Measurements from ENCODE around the gene LIN37. TPM values are rescaled to one million over a fixed set of nuclear protein-coding genes. Genes with fewer than 3 reads are reported as not detected.

LIN37 gene
- total RNA-seq, 2 donors from 2014 or later = 8.9 to 13.6 TPM

DNA sequence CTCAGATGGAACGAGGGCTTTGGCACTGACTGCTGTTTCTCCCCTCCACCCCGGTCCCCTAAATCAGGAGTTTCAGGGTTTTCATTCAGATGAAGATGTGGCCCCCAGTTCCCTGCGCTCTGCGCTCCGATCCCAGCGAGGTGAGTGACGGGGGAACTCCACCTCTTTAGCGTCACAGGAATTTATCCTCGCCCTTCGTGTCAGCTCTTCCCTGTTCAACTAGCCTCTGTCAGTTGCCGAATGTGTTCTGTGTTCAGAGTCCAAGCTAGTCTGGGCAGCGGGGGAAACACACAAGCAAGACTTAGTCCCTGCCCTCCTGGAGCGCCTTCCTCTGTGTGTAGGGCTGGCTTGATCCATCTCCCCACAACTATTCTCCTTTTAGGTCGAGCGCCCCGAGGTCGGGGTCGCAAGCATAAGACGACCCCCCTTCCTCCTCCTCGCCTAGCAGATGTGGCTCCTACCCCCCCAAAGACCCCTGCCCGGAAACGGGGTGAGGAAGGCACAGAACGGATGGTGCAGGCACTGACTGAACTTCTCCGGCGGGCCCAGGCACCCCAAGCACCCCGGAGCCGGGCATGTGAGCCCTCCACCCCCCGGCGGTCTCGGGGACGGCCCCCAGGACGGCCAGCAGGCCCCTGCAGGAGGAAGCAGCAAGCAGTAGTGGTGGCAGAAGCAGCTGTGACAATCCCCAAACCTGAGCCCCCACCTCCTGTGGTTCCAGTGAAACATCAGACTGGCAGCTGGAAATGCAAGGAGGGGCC lies 28.8 kb upstream of the LIN37 start:
- peaks cover 0 to 30% of the 10 kb centered on the region in 2 donors for H3K4me1 ChIP-seq
- no peak overlapping the region for H3K4me3 ChIP-seq
- H3K9me3 ChIP-seq = no peaks in the 10 kb centered on the region
- no peak for DNase-seq (ENCODE audit: low spot score)
- TF ChIP-seq, protein P1, sequence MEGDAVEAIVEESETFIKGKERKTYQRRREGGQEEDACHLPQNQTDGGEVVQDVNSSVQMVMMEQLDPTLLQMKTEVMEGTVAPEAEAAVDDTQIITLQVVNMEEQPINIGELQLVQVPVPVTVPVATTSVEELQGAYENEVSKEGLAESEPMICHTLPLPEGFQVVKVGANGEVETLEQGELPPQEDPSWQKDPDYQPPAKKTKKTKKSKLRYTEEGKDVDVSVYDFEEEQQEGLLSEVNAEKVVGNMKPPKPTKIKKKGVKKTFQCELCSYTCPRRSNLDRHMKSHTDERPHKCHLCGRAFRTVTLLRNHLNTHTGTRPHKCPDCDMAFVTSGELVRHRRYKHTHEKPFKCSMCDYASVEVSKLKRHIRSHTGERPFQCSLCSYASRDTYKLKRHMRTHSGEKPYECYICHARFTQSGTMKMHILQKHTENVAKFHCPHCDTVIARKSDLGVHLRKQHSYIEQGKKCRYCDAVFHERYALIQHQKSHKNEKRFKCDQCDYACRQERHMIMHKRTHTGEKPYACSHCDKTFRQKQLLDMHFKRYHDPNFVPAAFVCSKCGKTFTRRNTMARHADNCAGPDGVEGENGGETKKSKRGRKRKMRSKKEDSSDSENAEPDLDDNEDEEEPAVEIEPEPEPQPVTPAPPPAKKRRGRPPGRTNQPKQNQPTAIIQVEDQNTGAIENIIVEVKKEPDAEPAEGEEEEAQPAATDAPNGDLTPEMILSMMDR (IDR thresholded peaks at IDR 0.05) = no peak
- H3K27me3 ChIP-seq = no peaks in the 10 kb centered on the region
- peak overlapping the region in 1 of 2 donors; percentile 85 for H3K27ac ChIP-seq
- H3K36me3 ChIP-seq = peaks cover 45% of the 10 kb centered on the region

DNA sequence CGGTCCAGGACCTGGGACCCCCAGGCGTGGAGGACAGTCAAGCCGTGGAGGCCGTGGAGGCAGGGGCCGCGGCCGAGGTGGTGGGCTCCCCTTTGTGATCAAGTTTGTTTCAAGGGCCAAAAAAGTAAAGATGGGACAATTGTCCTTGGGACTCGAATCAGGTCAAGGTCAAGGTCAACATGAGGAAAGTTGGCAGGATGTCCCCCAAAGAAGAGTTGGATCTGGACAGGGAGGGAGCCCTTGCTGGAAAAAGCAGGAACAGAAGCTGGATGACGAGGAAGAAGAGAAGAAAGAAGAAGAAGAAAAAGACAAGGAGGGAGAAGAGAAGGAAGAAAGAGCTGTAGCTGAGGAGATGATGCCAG lies 28.2 kb upstream of the LIN37 start:
- H3K36me3 ChIP-seq = peaks cover 51% of the 10 kb centered on the region
- TF ChIP-seq, protein P1 (IDR thresholded peaks at IDR 0.05) = no peak
- H3K27me3 ChIP-seq = no peaks in the 10 kb centered on the region
- H3K27ac ChIP-seq = no peak overlapping the region
- peaks cover 0 to 30% of the 10 kb centered on the region in 2 donors for H3K4me1 ChIP-seq
- no peak for DNase-seq (ENCODE audit: low spot score)
- H3K9me3 ChIP-seq = no peaks in the 10 kb centered on the region
- H3K4me3 ChIP-seq = no peak overlapping the region

DNA sequence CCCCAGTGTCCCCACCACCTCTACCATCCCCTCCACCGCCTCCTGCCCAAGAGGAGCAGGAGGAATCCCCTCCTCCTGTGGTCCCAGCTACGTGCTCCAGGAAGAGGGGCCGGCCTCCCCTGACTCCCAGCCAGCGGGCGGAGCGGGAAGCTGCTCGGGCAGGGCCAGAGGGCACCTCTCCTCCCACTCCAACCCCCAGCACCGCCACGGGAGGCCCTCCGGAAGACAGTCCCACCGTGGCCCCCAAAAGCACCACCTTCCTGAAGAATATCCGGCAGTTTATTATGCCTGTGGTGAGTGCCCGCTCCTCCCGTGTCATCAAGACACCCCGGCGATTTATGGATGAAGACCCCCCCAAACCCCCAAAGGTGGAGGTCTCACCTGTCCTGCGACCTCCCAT lies 27.7 kb upstream of the LIN37 start:
- TF ChIP-seq, protein P1 (IDR thresholded peaks at IDR 0.05) = no peak
- Histone ChIP-seq H3K9me3 (no peaks in the 10 kb centered on the region), H3K27me3 (no peaks in the 10 kb centered on the region), H3K4me3 (no peak overlapping the region), H3K27ac (no peak overlapping the region), H3K4me1 (peaks cover 0 to 26% of the 10 kb centered on the region in 2 donors), H3K36me3 (peaks cover 56% of the 10 kb centered on the region)
- no peak for DNase-seq (ENCODE audit: low spot score)

DNA sequence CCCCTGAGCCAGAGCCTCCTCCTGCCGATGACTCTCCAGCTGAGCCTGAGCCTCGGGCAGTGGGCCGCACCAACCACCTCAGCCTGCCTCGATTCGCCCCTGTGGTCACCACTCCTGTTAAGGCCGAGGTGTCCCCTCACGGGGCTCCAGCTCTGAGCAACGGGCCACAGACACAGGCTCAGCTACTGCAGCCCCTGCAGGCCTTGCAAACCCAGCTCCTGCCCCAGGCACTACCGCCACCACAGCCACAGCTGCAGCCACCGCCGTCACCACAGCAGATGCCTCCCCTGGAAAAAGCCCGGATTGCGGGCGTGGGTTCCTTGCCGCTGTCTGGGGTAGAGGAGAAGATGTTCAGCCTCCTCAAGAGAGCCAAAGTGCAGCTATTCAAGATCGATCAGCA lies 27.0 kb upstream of the LIN37 start:
- Histone ChIP-seq H3K27ac (no peak overlapping the region), H3K27me3 (no peaks in the 10 kb centered on the region), H3K9me3 (no peaks in the 10 kb centered on the region), H3K4me3 (no peak overlapping the region), H3K36me3 (peaks cover 63% of the 10 kb centered on the region), H3K4me1 (peaks cover 0 to 19% of the 10 kb centered on the region in 2 donors)
- TF ChIP-seq, protein P1 (IDR thresholded peaks at IDR 0.05) = no peak
- DNase-seq (ENCODE audit: low spot score) = no peak

DNA sequence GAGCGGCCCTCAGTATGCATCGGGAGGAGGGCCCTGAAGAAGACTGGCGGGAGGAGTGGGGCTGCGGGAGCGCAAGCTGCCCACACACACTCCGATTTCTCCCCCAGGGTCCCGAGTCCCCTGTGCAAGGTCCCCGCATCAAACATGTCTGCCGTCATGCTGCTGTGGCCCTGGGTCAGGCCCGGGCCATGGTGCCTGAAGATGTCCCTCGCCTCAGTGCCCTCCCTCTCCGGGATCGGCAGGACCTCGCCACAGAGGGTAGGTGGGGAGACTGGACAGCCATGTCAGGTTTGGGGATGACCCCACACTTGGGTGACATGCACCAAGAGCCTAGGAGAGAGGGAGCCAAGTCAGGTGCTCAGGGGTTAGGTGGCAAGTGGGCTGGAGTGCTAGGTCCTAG lies 25.9 kb upstream of the LIN37 start:
- TF ChIP-seq, protein P1 (IDR thresholded peaks at IDR 0.05) = no peak
- no peak overlapping the region for H3K27ac ChIP-seq
- no peaks in the 10 kb centered on the region for H3K27me3 ChIP-seq
- H3K4me3 ChIP-seq = no peak overlapping the region
- DNase-seq (ENCODE audit: low spot score) = no peak
- peaks cover 0 to 17% of the 10 kb centered on the region in 2 donors for H3K4me1 ChIP-seq
- H3K36me3 ChIP-seq = peaks cover 72% of the 10 kb centered on the region
- no peaks in the 10 kb centered on the region for H3K9me3 ChIP-seq

DNA sequence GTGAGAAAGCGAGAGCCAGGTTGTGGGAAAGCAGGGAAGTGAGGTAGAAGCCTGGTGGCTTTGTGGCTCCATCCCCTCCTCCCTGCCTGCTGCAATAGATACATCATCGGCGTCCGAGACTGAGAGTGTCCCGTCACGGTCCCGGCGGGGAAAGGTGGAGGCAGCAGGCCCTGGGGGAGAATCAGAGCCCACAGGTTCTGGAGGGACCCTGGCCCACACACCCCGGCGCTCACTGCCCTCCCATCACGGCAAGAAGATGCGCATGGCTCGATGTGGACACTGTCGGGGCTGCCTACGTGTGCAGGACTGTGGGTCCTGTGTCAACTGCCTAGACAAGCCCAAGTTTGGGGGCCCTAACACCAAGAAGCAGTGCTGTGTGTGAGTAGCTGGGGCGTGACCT lies 25.5 kb upstream of the LIN37 start:
- H3K27ac ChIP-seq = no peak overlapping the region
- H3K4me1 ChIP-seq = peaks cover 0 to 17% of the 10 kb centered on the region in 2 donors
- no peak overlapping the region for H3K4me3 ChIP-seq
- no peaks in the 10 kb centered on the region for H3K27me3 ChIP-seq
- TF ChIP-seq, protein P1 (IDR thresholded peaks at IDR 0.05) = no peak
- H3K9me3 ChIP-seq = no peaks in the 10 kb centered on the region
- no peak for DNase-seq (ENCODE audit: low spot score)
- H3K36me3 ChIP-seq = peaks cover 77% of the 10 kb centered on the region

All from right atrium auricular region (tissue), 2 donors.